Endothelial cell of umbilical vein (primary cell): ENCODE data around the gene UBE3D. TPM values are rescaled to one million over a fixed set of nuclear protein-coding genes. Genes with fewer than 3 reads are reported as not detected.

Experiments used
- BruUV-seq: library from RNA; stranded (reverse); fragments of 400-500 nt; replicated peaks from 2 replicates; lab custom pipeline; 2021; lab: Mats Ljungman, UMichigan
- CTCF ChIA-PET: fragments of 300-600, 350-600 bp; sonication (Branson Sonifier 250); formaldehyde crosslinking; loops from one replicate; lab custom pipeline; 2021; ENCODE audit warnings: antibody characterized with exemption, inconsistent platforms; lab: Charles Lee
- POLR2A ChIA-PET: fragments of 300-600, 350-600 bp; sonication (Branson Sonifier 250); formaldehyde crosslinking; loops from one replicate; lab custom pipeline; 2021; ENCODE audit warnings: antibody characterized with exemption, inconsistent platforms; lab: Charles Lee
- DNase-seq: peaks from one replicate; pipeline ENCODE4 v3.0.0-alpha.2; 2011; ENCODE audit warnings: low read depth, low spot score
- FAIRE-seq: peaks from 2 replicates; lab custom pipeline; 2011; peaks lifted over from hg19 to GRCh38; lab: Jason Lieb, UNC
- H2AFZ ChIP-seq: 2 replicates; pipeline ENCODE4 v1.6.0; 2012; ENCODE audit warnings: low read depth, low read length, control low read depth, inconsistent platforms
- H3K27ac ChIP-seq: 2 replicates; pipeline ENCODE4 v1.5.1; 2011; ENCODE audit warnings: low read depth, mild to moderate bottlenecking, control low read depth, low read length, moderate library complexity; ENCODE audit not compliant: insufficient read depth
- H3K27me3 ChIP-seq, 2 experiments: 2 replicates each; pipeline versions ENCODE4 v1.6.0 to v1.6.1; 2011; ENCODE audit warnings: low read length in 2 of 2, mixed read lengths in 1 of 2; ENCODE audit not compliant: control insufficient read depth in 2 of 2, insufficient read depth in 2 of 2
- H3K36me3 ChIP-seq, 2 experiments: 2 replicates in 1 of 2; 3 replicates in 1 of 2; pipeline ENCODE4 v1.5.1; 2011; ENCODE audit warnings: low read length in 2 of 2, mild to moderate bottlenecking in 1 of 2, moderate library complexity in 1 of 2; ENCODE audit not compliant: control insufficient read depth in 2 of 2, insufficient read depth in 2 of 2; ENCODE audit errors: extremely low read depth in 1 of 2
- H3K4me1 ChIP-seq: 3 replicates; pipeline ENCODE4 v1.5.1; 2011; ENCODE audit warnings: mild to moderate bottlenecking, low read length; ENCODE audit not compliant: control insufficient read depth, insufficient read depth; ENCODE audit errors: extremely low read depth
- H3K4me2 ChIP-seq: 2 replicates; pipeline ENCODE4 v1.6.1; 2011; ENCODE audit warnings: low read length, control low read depth, mixed read lengths; ENCODE audit not compliant: insufficient read depth
- H3K4me3 ChIP-seq, 3 experiments: fragments of 200-600 bp in 1 of 3; sonication (generic), shearing (Covaris generic) in 1 of 3; replicated peaks in 1 of 3; 2 replicates each; pipeline ENCODE4 v1.5.1; 2011 to 2016; ENCODE audit warnings: control low read depth in 3 of 3, low read length in 3 of 3, mild to moderate bottlenecking in 2 of 3, inconsistent platforms in 1 of 3, low read depth in 1 of 3, moderate library complexity in 1 of 3; ENCODE audit not compliant: insufficient read depth in 1 of 3
- H3K79me2 ChIP-seq: 2 replicates; pipeline ENCODE4 v1.6.0; 2012; ENCODE audit warnings: low read length, inconsistent platforms; ENCODE audit not compliant: control insufficient read depth, insufficient read depth
- H3K9ac ChIP-seq: replicated peaks from 2 replicates; pipeline ENCODE3; 2011; ENCODE audit warnings: low read length, control low read depth; ENCODE audit not compliant: insufficient read depth; ENCODE audit errors: extremely low read depth
- H3K9me1 ChIP-seq: replicated peaks from 3 replicates; pipeline ENCODE4 v1.6.0; 2011; ENCODE audit warnings: mild to moderate bottlenecking, low read length; ENCODE audit not compliant: control insufficient read depth, insufficient read depth; ENCODE audit errors: extremely low read depth
- H3K9me3 ChIP-seq: replicated peaks from 2 replicates; pipeline ENCODE4 v1.5.1; 2012; ENCODE audit warnings: low read length, inconsistent platforms; ENCODE audit not compliant: control insufficient read depth, insufficient read depth
- H4K20me1 ChIP-seq: replicated peaks from 2 replicates; pipeline ENCODE3; 2011; ENCODE audit warnings: mild to moderate bottlenecking, low read length; ENCODE audit not compliant: control insufficient read depth, insufficient read depth; ENCODE audit errors: extremely low read depth
- EZH2 ChIP-seq: IDR thresholded peaks from 2 replicates; pipeline ENCODE4 v1.6.1; 2012; ENCODE audit warnings: borderline replicate concordance, low read depth, mild to moderate bottlenecking, moderate library complexity, low read length, inconsistent platforms; ENCODE audit not compliant: severe bottlenecking
- FOS ChIP-seq: IDR thresholded peaks from 2 replicates; pipeline ENCODE4 v1.6.1; 2011; ENCODE audit warnings: mild to moderate bottlenecking, low read length, moderate library complexity, borderline replicate concordance; ENCODE audit not compliant: insufficient read depth
- GATA2 ChIP-seq: IDR thresholded peaks from 2 replicates; pipeline ENCODE4 v1.7.0; 2011; ENCODE audit warnings: low read depth, mild to moderate bottlenecking, moderate library complexity, mixed read lengths, low read length; ENCODE audit not compliant: insufficient read length, insufficient read depth
- JUN ChIP-seq: IDR thresholded peaks from 2 replicates; pipeline ENCODE4 v1.6.1; 2011; ENCODE audit warnings: borderline replicate concordance, low read depth; ENCODE audit not compliant: insufficient read length, insufficient read depth
- MYC ChIP-seq: IDR thresholded peaks from one replicate; pipeline ENCODE4 v1.6.1; 2011; ENCODE audit warnings: mild to moderate bottlenecking, low read depth, low read length
- POLR2A ChIP-seq: IDR thresholded peaks from 2 replicates; pipeline ENCODE4 v1.6.1; 2012; ENCODE audit warnings: low read depth, mild to moderate bottlenecking, control low read depth, low read length
- POLR2AphosphoS5 ChIP-seq: IDR thresholded peaks from 2 replicates; pipeline ENCODE4 v1.6.1; 2012; ENCODE audit warnings: low read depth, mild to moderate bottlenecking, control low read depth, low read length, moderate library complexity; ENCODE audit not compliant: insufficient read depth
- dilution Hi-C: fragments of 300-500 bp; cut with MboI; formaldehyde crosslinking; loops from one replicate; pipeline ENCODE4 v1.15.0; 2019; ENCODE audit warnings: low sequenced_read_pairs; ENCODE audit not compliant: extremely low pct_ligation_motif_present
- intact Hi-C: fragments of 100-400 bp; cut with micrococcal nuclease; formaldehyde crosslinking; loops from one replicate; pipeline ENCODE4 v1.10.0; 2022
- polyA plus RNA-seq, 4 experiments: library from polyadenylated mRNA; depleted of rRNA in 3 of 4; stranded (reverse) in 3 of 4; unstranded in 1 of 4; fragments of >200 nt; gene quantifications; 2 replicates each; pipeline versions ENCODE4 v1.2.1 to v1.2.3, GENCODE V29; 2011 to 2012; ENCODE audit warnings: missing spikeins in 1 of 4
- total RNA-seq: library from RNA; stranded (reverse); gene quantifications from 2 replicates; pipeline ENCODE4 v1.2.3, GENCODE V29; 2021
- TF ChIP-seq, protein P1 (sequence below): IDR thresholded peaks from 2 replicates; pipeline ENCODE4 v1.6.1; 2011; ENCODE audit not compliant: insufficient read depth, insufficient read length
- TF ChIP-seq, protein P2 (sequence below), 2 donors: IDR thresholded peaks; 1 replicate in 1 of 2; 2 replicates in 1 of 2; pipeline ENCODE4 v1.5.1; 2011; ENCODE audit warnings: low read length in 2 of 2, mild to moderate bottlenecking in 2 of 2, moderate library complexity in 2 of 2, control low read depth in 1 of 2, inconsistent platforms in 1 of 2, low read depth in 1 of 2; ENCODE audit not compliant: insufficient read depth in 1 of 2; ENCODE audit errors: extremely low read depth in 1 of 2

The UBE3D gene
- total and polyA plus RNA-seq, 2 donors (not counting 3 experiments of a cell fraction or from before 2014, with no cell fraction given), result 1.9 to 6.2 TPM

DNA sequence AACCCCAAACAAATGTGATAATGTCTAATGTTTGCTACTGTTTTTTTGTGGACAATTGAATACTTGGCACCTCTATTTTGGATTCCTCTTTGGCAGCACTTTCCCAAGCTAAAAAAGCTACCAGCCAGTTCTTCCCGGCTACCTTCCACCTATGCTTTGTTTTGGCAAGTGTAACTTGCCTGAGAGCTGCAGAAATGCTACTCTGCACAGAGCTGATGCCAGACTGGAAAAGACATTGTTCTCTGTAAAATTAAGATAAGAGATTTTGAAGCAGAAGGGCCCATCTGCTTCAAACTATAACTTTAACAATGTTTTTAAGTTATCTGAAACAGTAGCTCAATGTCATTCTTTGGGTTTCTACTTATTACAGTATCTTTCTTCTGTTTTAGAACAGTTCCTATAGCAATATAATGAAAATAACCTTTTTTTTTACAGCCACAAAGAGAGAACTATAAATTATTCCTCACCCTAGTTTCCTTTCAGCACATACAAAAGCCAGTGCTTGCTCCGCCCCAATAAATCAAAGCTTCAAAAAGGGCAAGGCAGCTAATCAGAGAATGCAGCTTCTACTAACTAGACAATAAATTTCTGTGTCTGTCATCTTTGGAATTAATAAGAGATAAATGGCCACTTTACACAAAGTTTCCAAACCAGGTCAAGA lies 183.1 kb downstream of the UBE3D start:
- H3K4me2 ChIP-seq, result no peak overlapping the region
- DNase-seq (peak; percentile 76), FAIRE-seq (no peak)
- POLR2A ChIA-PET, result no interaction called here
- H3K36me3 ChIP-seq, result no peaks in the 10 kb centered on the region
- dilution Hi-C loops (no loop called here), intact Hi-C loops (no loop called here)
- H3K79me2 ChIP-seq, result no peaks in the 10 kb centered on the region
- CTCF ChIA-PET, result interaction anchor here (1.4 kb wide), 1 partner anchor 18 kb away, joined by 3 read pairs; no protein-coding TSS in a partner anchor
- peaks cover 10% of the 10 kb centered on the region for H3K4me1 ChIP-seq
- no peaks in the 10 kb centered on the region for H3K9me1 ChIP-seq
- no peaks in the 10 kb centered on the region for H3K27me3 ChIP-seq
- no TSS peak for BruUV-seq
- H2AFZ ChIP-seq, result no peak overlapping the region
- H3K4me3 ChIP-seq, result no peak overlapping the region
- H3K27ac ChIP-seq, result no peak overlapping the region
- H3K9me3 ChIP-seq, result no peaks in the 10 kb centered on the region
- TF ChIP-seq GATA2, result no peak
- TF ChIP-seq MYC, result no peak
- TF ChIP-seq, protein P1, sequence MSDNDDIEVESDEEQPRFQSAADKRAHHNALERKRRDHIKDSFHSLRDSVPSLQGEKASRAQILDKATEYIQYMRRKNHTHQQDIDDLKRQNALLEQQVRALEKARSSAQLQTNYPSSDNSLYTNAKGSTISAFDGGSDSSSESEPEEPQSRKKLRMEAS, result no peak
- no peak for TF ChIP-seq POLR2AphosphoS5
- no peak for TF ChIP-seq FOS
- TF ChIP-seq JUN, result no peak
- no peak for TF ChIP-seq POLR2A
- TF ChIP-seq, protein P2, sequence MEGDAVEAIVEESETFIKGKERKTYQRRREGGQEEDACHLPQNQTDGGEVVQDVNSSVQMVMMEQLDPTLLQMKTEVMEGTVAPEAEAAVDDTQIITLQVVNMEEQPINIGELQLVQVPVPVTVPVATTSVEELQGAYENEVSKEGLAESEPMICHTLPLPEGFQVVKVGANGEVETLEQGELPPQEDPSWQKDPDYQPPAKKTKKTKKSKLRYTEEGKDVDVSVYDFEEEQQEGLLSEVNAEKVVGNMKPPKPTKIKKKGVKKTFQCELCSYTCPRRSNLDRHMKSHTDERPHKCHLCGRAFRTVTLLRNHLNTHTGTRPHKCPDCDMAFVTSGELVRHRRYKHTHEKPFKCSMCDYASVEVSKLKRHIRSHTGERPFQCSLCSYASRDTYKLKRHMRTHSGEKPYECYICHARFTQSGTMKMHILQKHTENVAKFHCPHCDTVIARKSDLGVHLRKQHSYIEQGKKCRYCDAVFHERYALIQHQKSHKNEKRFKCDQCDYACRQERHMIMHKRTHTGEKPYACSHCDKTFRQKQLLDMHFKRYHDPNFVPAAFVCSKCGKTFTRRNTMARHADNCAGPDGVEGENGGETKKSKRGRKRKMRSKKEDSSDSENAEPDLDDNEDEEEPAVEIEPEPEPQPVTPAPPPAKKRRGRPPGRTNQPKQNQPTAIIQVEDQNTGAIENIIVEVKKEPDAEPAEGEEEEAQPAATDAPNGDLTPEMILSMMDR (IDR thresholded peaks at IDR 0.05; ENCODE audit: extremely low read depth in 1 of 2, insufficient read depth in 1 of 2, low read depth in 1 of 2, low read length in 2 of 2), result no peak
- no peak for TF ChIP-seq EZH2
- no peaks in the 10 kb centered on the region for H4K20me1 ChIP-seq
- no peak overlapping the region for H3K9ac ChIP-seq
